Naive thymus-derived CD4-positive, alpha-beta T cell (primary cell): Measurements from ENCODE around the gene LRP4. TPM values are rescaled to one million over a fixed set of nuclear protein-coding genes. Genes with fewer than 3 reads are reported as not detected.

Experiments
- ATAC-seq: fragments of 150-1000 bp; cut with Tn5 transposase; 2 replicates; pipeline ENCODE4 v1.10.0; 2021; ENCODE audit warnings: mild to moderate bottlenecking, moderate library complexity
- CTCF ChIA-PET: fragments of 350-600 bp; sonication (Branson Sonifier 250); formaldehyde crosslinking; loops from one replicate; lab custom pipeline; 2021; ENCODE audit warnings: antibody characterized with exemption; lab: Charles Lee
- POLR2A ChIA-PET: fragments of 350-600 bp; sonication (Branson Sonifier 250); formaldehyde crosslinking; loops from one replicate; lab custom pipeline; 2021; ENCODE audit warnings: antibody characterized with exemption, inconsistent platforms; lab: Charles Lee
- DNase-seq, 9 donors: peaks; one replicate each; pipeline versions ENCODE4 v3.0.0 to v3.0.0-alpha.2; 2020 to 2022; ENCODE audit warnings: mixed read lengths in 1 of 9
- H3K27ac ChIP-seq: one replicate; pipeline ENCODE4 v1.7.0; 2013; ENCODE audit warnings: mild to moderate bottlenecking, low read depth, low read length, moderate library complexity
- H3K27me3 ChIP-seq, 2 donors: one replicate each; pipeline ENCODE4 v1.7.0; 2013; ENCODE audit warnings: low read length in 2 of 2, mild to moderate bottlenecking in 2 of 2, moderate library complexity in 2 of 2; ENCODE audit not compliant: control insufficient read depth in 2 of 2, insufficient read depth in 2 of 2
- H3K36me3 ChIP-seq, 3 experiments: 1 replicate in 2 of 3; 2 replicates in 1 of 3; pipeline ENCODE4 v1.7.0; 2013; ENCODE audit warnings: low read length in 3 of 3, mild to moderate bottlenecking in 3 of 3, moderate library complexity in 1 of 3; ENCODE audit not compliant: insufficient read depth in 3 of 3, control insufficient read depth in 2 of 3
- H3K4me1 ChIP-seq, 2 donors: one replicate each; pipeline ENCODE4 v1.7.0; 2013; ENCODE audit warnings: low read length in 2 of 2, mild to moderate bottlenecking in 2 of 2, moderate library complexity in 1 of 2; ENCODE audit not compliant: control insufficient read depth in 2 of 2, insufficient read depth in 2 of 2
- H3K4me3 ChIP-seq: 2 replicates; pipeline ENCODE4 v1.7.0; 2013; ENCODE audit warnings: mild to moderate bottlenecking, low read length
- H3K9me3 ChIP-seq, 3 experiments: 1 replicate in 2 of 3; 2 replicates in 1 of 3; pipeline ENCODE4 v1.7.0; 2013; ENCODE audit warnings: low read length in 3 of 3; ENCODE audit not compliant: control insufficient read depth in 2 of 3
- H3K27ac Mint-ChIP-seq, 9 donors: one replicate each; pipeline ENCODE4 v1.8.0; 2020 to 2022; ENCODE audit warnings: mixed read lengths in 9 of 9, mild to moderate bottlenecking in 8 of 9, moderate library complexity in 5 of 9, inconsistent platforms in 2 of 9
- H3K27me3 Mint-ChIP-seq, 5 donors: one replicate each; pipeline ENCODE4 v1.8.0; 2021 to 2022; ENCODE audit warnings: mixed read lengths in 5 of 5, mild to moderate bottlenecking in 1 of 5
- H3K36me3 Mint-ChIP-seq, 5 donors: one replicate each; pipeline ENCODE4 v1.8.0; 2020 to 2022; ENCODE audit warnings: mixed read lengths in 5 of 5, mild to moderate bottlenecking in 3 of 5, inconsistent platforms in 1 of 5
- H3K4me1 Mint-ChIP-seq, 7 donors: one replicate each; pipeline ENCODE4 v1.8.0; 2020 to 2022; ENCODE audit warnings: mixed read lengths in 7 of 7, mild to moderate bottlenecking in 3 of 7, inconsistent platforms in 1 of 7
- H3K4me3 Mint-ChIP-seq, 10 donors: one replicate each; pipeline ENCODE4 v1.8.0; 2020 to 2022; ENCODE audit warnings: mild to moderate bottlenecking in 10 of 10, mixed read lengths in 10 of 10, moderate library complexity in 6 of 10, inconsistent platforms in 2 of 10
- H3K9me3 Mint-ChIP-seq, 11 donors: one replicate each; pipeline ENCODE4 v1.8.0; 2020 to 2022; ENCODE audit warnings: mixed read lengths in 11 of 11, mild to moderate bottlenecking in 4 of 11, inconsistent platforms in 1 of 11, moderate library complexity in 1 of 11
- intact Hi-C, 2 donors: fragments of 100-400 bp; cut with micrococcal nuclease; formaldehyde crosslinking; loops; one replicate each; pipeline ENCODE4 v1.15.1; 2023
- polyA plus RNA-seq, 2 donors: library from polyadenylated mRNA; unstranded; fragments of 300-500 nt; fragmentation: Illumina TruSeq; gene quantifications; one replicate each; pipeline ENCODE4 v1.2.3, GENCODE V29; 2021
- total RNA-seq, 6 experiments: library from RNA in 5 of 6; stranded (reverse) in 5 of 6; gene quantifications; 1 replicate in 5 of 6; 2 replicates in 1 of 6; pipeline ENCODE4 v1.2.3 and lab custom pipeline; 2021 to 2026

Gene LRP4
- total and polyA plus RNA-seq, 7 experiments from 2014 or later = not detected

- Mint-ChIP-seq H3K4me3 (peak overlapping the region; percentile 75 to 91 (median 83)), H3K9me3 (peaks cover 0 to 2% (median 0%) of the 10 kb centered on the region in 11 donors), H3K36me3 (peaks cover 0 to 4% (median 0%) of the 10 kb centered on the region in 5 donors), H3K27ac (peak overlapping the region in 1 of 9 donors; percentile 38), H3K4me1 (peaks cover 23 to 31% (median 25%) of the 10 kb centered on the region in 7 donors), H3K27me3 (peaks cover 60 to 76% (median 64%) of the 10 kb centered on the region in 5 donors)
- ChIA-PET CTCF (interaction anchor here (0.6 to 1.5 kb wide), 3 partner anchors 224 to 297 kb away, joined by 3 to 8 read pairs (median 3); partner anchors contain the start of gene DDB2), POLR2A (interaction anchor here (0.6 to 1.5 kb wide), 2 partner anchors 223 to 236 kb away, joined by 3 read pairs; no protein-coding TSS in a partner anchor)
- peaks cover 13% of the 10 kb centered on the region in 2 donors for H3K4me1 ChIP-seq
- H3K9me3 ChIP-seq = no peaks in the 10 kb centered on the region
- DNase-seq (peak in 4 of 9 donors; percentile 7 to 25 (median 18)), ATAC-seq (peak; percentile 6)
- H3K36me3 ChIP-seq = no peaks in the 10 kb centered on the region
- H3K4me3 ChIP-seq = peak overlapping the region; percentile 53
- H3K27ac ChIP-seq = no peak overlapping the region
- H3K27me3 ChIP-seq = peaks cover 8 to 18% of the 10 kb centered on the region in 2 donors
- intact Hi-C loops = no loop called here
Measured at GRCh38 chr11:46917109-46917761, 1.1 kb downstream of the LRP4 start.

- H3K9me3 Mint-ChIP-seq = peaks cover 0 to 2% (median 0%) of the 10 kb centered on the region in 11 donors
- CTCF ChIA-PET = interaction anchor here (0.6 to 1.5 kb wide), 4 partner anchors 9 to 298 kb away, joined by 3 to 8 read pairs (median 4); partner anchors contain the start of gene DDB2
- intact Hi-C loops = no loop called here
Measured at GRCh38 chr11:46916286-46917108, 1.9 kb downstream of the LRP4 start.

GRCh38 chr11:46914910-46915309, 3.4 kb downstream of the LRP4 start:
- Mint-ChIP-seq H3K9me3 (no peaks in the 10 kb centered on the region), H3K4me3 (no peak overlapping the region), H3K4me1 (peaks cover 20 to 29% (median 24%) of the 10 kb centered on the region in 7 donors), H3K27me3 (peaks cover 64 to 81% (median 71%) of the 10 kb centered on the region in 5 donors), H3K36me3 (peaks cover 0 to 4% (median 0%) of the 10 kb centered on the region in 5 donors), H3K27ac (no peak overlapping the region)
- H3K36me3 ChIP-seq = no peaks in the 10 kb centered on the region
- DNase-seq (no peak), ATAC-seq (no peak)
- intact Hi-C loops = no loop called here
- POLR2A ChIA-PET = no interaction called here
- peaks cover 8 to 18% of the 10 kb centered on the region in 2 donors for H3K27me3 ChIP-seq
- no peak overlapping the region for H3K27ac ChIP-seq
- no peak overlapping the region for H3K4me3 ChIP-seq
- H3K4me1 ChIP-seq = peaks cover 13% of the 10 kb centered on the region in 2 donors
- H3K9me3 ChIP-seq = no peaks in the 10 kb centered on the region
- CTCF ChIA-PET = interaction anchor here (0.7 kb wide), 1 partner anchor 243 kb away, joined by 3 read pairs; no protein-coding TSS in a partner anchor

More at GRCh38 chr11:46916286-46917108, 1.9 kb downstream of the LRP4 start:
- peaks cover 8 to 18% of the 10 kb centered on the region in 2 donors for H3K27me3 ChIP-seq
- ATAC-seq = peak; percentile 44
- H3K27ac ChIP-seq = no peak overlapping the region
- H3K9me3 ChIP-seq = no peaks in the 10 kb centered on the region
- POLR2A ChIA-PET = interaction anchor here (0.6 to 1.5 kb wide), 2 partner anchors 224 to 237 kb away, joined by 3 read pairs; no protein-coding TSS in a partner anchor
- no peaks in the 10 kb centered on the region for H3K36me3 ChIP-seq
- peaks cover 0 to 4% (median 0%) of the 10 kb centered on the region in 5 donors for H3K36me3 Mint-ChIP-seq
- H3K4me1 Mint-ChIP-seq = peaks cover 23 to 31% (median 25%) of the 10 kb centered on the region in 7 donors
- peak overlapping the region; percentile 53 for H3K4me3 ChIP-seq
- peak overlapping the region; percentile 75 to 91 (median 82) for H3K4me3 Mint-ChIP-seq
- DNase-seq = peak in 5 of 9 donors; percentile 6 to 29 (median 26)
- H3K27ac Mint-ChIP-seq = no peak overlapping the region
- peaks cover 64 to 81% (median 64%) of the 10 kb centered on the region in 5 donors for H3K27me3 Mint-ChIP-seq
- H3K4me1 ChIP-seq = peaks cover 13% of the 10 kb centered on the region in 2 donors

- H3K4me1 Mint-ChIP-seq = peaks cover 15 to 23% (median 23%) of the 10 kb centered on the region in 7 donors
- H3K4me3 Mint-ChIP-seq = no peak overlapping the region
- Histone ChIP-seq H3K4me3 (no peak overlapping the region), H3K4me1 (peaks cover 13% of the 10 kb centered on the region in 2 donors), H3K36me3 (no peaks in the 10 kb centered on the region), H3K27ac (no peak overlapping the region), H3K9me3 (no peaks in the 10 kb centered on the region), H3K27me3 (peaks cover 8 to 17% of the 10 kb centered on the region in 2 donors)
- ChIA-PET POLR2A (no interaction called here), CTCF (no interaction called here)
- H3K27me3 Mint-ChIP-seq = peaks cover 59 to 79% (median 66%) of the 10 kb centered on the region in 5 donors
- no peaks in the 10 kb centered on the region for H3K9me3 Mint-ChIP-seq
- H3K27ac Mint-ChIP-seq = no peak overlapping the region
- H3K36me3 Mint-ChIP-seq = peaks cover 0 to 1% (median 0%) of the 10 kb centered on the region in 5 donors
- ATAC-seq (no peak), DNase-seq (no peak)
- intact Hi-C loops = no loop called here
Measured at GRCh38 chr11:46914363-46914762, 4.0 kb downstream of the LRP4 start.

- ATAC-seq (no peak), DNase-seq (no peak)
- ChIA-PET POLR2A (no interaction called here), CTCF (interaction anchor here (0.5 kb wide), 1 partner anchor 1043 kb away, joined by 7 read pairs; no protein-coding TSS in a partner anchor)
- intact Hi-C loops = no loop called here
- Histone ChIP-seq H3K4me1 (peaks cover 13% of the 10 kb centered on the region in 2 donors), H3K27ac (no peak overlapping the region), H3K36me3 (no peaks in the 10 kb centered on the region), H3K4me3 (no peak overlapping the region), H3K27me3 (peaks cover 4 to 10% of the 10 kb centered on the region in 2 donors), H3K9me3 (no peaks in the 10 kb centered on the region)
- Mint-ChIP-seq H3K27ac (no peak overlapping the region), H3K27me3 (peaks cover 53 to 77% (median 61%) of the 10 kb centered on the region in 5 donors), H3K4me3 (no peak overlapping the region), H3K4me1 (peaks cover 9 to 18% (median 15%) of the 10 kb centered on the region in 7 donors), H3K36me3 (no peaks in the 10 kb centered on the region), H3K9me3 (no peaks in the 10 kb centered on the region)
Measured at GRCh38 chr11:46913484-46913883, 4.9 kb downstream of the LRP4 start.

- DNase-seq (no peak), ATAC-seq (no peak)
- Histone ChIP-seq H3K4me1 (peaks cover 11 to 12% of the 10 kb centered on the region in 2 donors), H3K27ac (no peak overlapping the region), H3K36me3 (no peaks in the 10 kb centered on the region), H3K27me3 (peaks cover 4 to 6% of the 10 kb centered on the region in 2 donors), H3K4me3 (no peak overlapping the region), H3K9me3 (no peaks in the 10 kb centered on the region)
- no peaks in the 10 kb centered on the region for H3K9me3 Mint-ChIP-seq
- peaks cover 53 to 76% (median 60%) of the 10 kb centered on the region in 5 donors for H3K27me3 Mint-ChIP-seq
- H3K4me1 Mint-ChIP-seq = peaks cover 9 to 16% (median 12%) of the 10 kb centered on the region in 7 donors
- no peaks in the 10 kb centered on the region for H3K36me3 Mint-ChIP-seq
- CTCF ChIA-PET = interaction anchor here (0.6 kb wide), 1 partner anchor 22 kb away, joined by 3 read pairs; no protein-coding TSS in a partner anchor
- intact Hi-C loops = no loop called here
- POLR2A ChIA-PET = no interaction called here
- H3K4me3 Mint-ChIP-seq = no peak overlapping the region
- no peak overlapping the region for H3K27ac Mint-ChIP-seq
Measured at GRCh38 chr11:46912526-46913150, 5.7 kb downstream of the LRP4 start.
